ENCODE data around the gene PIP5K1C. TPM values are rescaled to one million over a fixed set of nuclear protein-coding genes. Genes with fewer than 3 reads are reported as not detected.
A peak's percentile ranks its signal among the peaks of the same experiment; 100 is the strongest.

PIP5K1C gene
- total and polyA plus RNA-seq, 7 donors = 8.7 to 22.4 (median 16.3) TPM

- Histone ChIP-seq H3K36me3 (ENCODE audit: insufficient read depth in 1 of 2, low read depth in 1 of 2) (peaks cover 0 to 67% of the 10 kb centered on the region in 2 donors), H3K4me3 (no peak overlapping the region), H3K27ac (no peak overlapping the region), H3K27me3 (ENCODE audit: insufficient read depth in 3 of 3, low read length in 2 of 3) (no peaks in the 10 kb centered on the region), H3K4me1 (no peaks in the 10 kb centered on the region), H3K9me3 (no peaks in the 10 kb centered on the region)
- ATAC-seq (peak; percentile 12 to 57 (median 49)), DNase-seq (no peak)
- no peak for TF ChIP-seq CTCF (IDR thresholded peaks at IDR 0.05)
- intact Hi-C loops (cut with DNase I) = no loop called here
- 61 to 80% (median 69%) methylated on average over 34 to 39 of the region's 39 CpGs for WGBS, 3 donors
Observed at GRCh38 chr19:3658004-3658869, 42.0 kb downstream of the PIP5K1C start.

- Histone ChIP-seq H3K4me3 (no peak overlapping the region), H3K4me1 (no peaks in the 10 kb centered on the region), H3K36me3 (ENCODE audit: insufficient read depth in 1 of 2, low read depth in 1 of 2) (peaks cover 0 to 69% of the 10 kb centered on the region in 2 donors), H3K27me3 (ENCODE audit: insufficient read depth in 3 of 3, low read length in 2 of 3) (no peaks in the 10 kb centered on the region), H3K9me3 (no peaks in the 10 kb centered on the region), H3K27ac (no peak overlapping the region)
- DNase-seq (no peak), ATAC-seq (no peak)
- intact Hi-C loops (cut with DNase I) = no loop called here
- TF ChIP-seq CTCF (IDR thresholded peaks at IDR 0.05) = no peak
- WGBS, 3 donors = 93 to 99% (median 98%) methylated on average over 16 of the region's 16 CpGs
Observed at GRCh38 chr19:3657395-3657769, 42.9 kb downstream of the PIP5K1C start.

GRCh38 chr19:3656747-3657394 lies 43.4 kb downstream of the PIP5K1C start:
- no peak overlapping the region for H3K27ac ChIP-seq
- WGBS, 3 donors = 96 to 97% (median 97%) methylated on average over 19 of the region's 19 CpGs
- intact Hi-C loops (cut with DNase I) = no loop called here
- no peak for TF ChIP-seq CTCF (IDR thresholded peaks at IDR 0.05)
- no peaks in the 10 kb centered on the region for H3K27me3 ChIP-seq (ENCODE audit: insufficient read depth in 3 of 3, low read length in 2 of 3)
- peaks cover 0 to 71% of the 10 kb centered on the region in 2 donors for H3K36me3 ChIP-seq (ENCODE audit: insufficient read depth in 1 of 2, low read depth in 1 of 2)
- DNase-seq = no peak
- no peaks in the 10 kb centered on the region for H3K4me1 ChIP-seq
- H3K4me3 ChIP-seq = no peak overlapping the region
- no peak for ATAC-seq
- H3K9me3 ChIP-seq = no peaks in the 10 kb centered on the region

GRCh38 chr19:3656073-3656746 lies 44.1 kb downstream of the PIP5K1C start:
- no peaks in the 10 kb centered on the region for H3K9me3 ChIP-seq
- peaks cover 0 to 71% of the 10 kb centered on the region in 2 donors for H3K36me3 ChIP-seq (ENCODE audit: insufficient read depth in 1 of 2, low read depth in 1 of 2)
- H3K27me3 ChIP-seq (ENCODE audit: insufficient read depth in 3 of 3, low read length in 2 of 3) = no peaks in the 10 kb centered on the region
- no peak for TF ChIP-seq CTCF (IDR thresholded peaks at IDR 0.05)
- ATAC-seq = no peak
- H3K27ac ChIP-seq = no peak overlapping the region
- 74 to 80% (median 78%) methylated on average over 32 to 36 of the region's 36 CpGs for WGBS, 3 donors
- H3K4me1 ChIP-seq = no peaks in the 10 kb centered on the region
- intact Hi-C loops (cut with DNase I) = no loop called here
- no peak overlapping the region for H3K4me3 ChIP-seq
- no peak for DNase-seq
